ENCODE results near the gene TMEM117.
"Not testable (repeated sequence)": the region's sequence is repeated elsewhere in the genome, so short reads cannot be mapped to it uniquely, and the experiment has no call there.

Gene TMEM117

DNA sequence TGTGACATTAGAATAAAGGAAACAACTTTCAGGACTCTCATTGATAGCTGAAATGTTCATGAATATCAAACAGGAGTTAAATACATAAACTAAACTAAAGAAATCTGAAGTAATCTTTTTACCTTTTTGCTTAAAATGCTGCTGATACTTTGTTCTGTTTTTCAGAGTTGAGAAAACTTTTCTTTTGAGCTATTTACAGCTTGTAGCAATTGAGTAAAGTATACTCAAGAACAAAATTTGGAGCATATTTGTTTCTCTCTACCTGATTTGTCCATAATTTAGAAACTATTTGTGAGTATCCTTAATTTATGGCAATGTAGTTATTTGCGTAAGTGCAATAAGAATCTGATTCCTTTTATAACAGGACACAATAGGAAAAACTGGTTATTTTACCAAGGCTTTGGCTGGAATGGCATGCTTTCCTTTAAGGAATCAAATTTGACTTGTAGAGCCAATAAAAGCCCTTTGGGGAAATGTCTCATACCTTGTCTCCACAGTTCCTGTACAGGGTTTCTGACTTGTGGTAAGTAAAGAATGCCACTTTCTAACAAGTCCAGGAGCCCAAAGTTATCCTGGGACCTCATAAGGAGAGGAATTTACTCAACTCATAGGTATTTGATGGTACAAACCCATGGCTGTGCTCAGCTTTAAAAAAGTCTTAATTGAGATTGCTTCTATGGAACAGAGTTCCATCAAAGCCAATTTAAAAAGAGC, 195.7 kb downstream of the TMEM117 start:
- no peak for DNase-seq

- no peak for DNase-seq
These were observed 199.0 kb downstream of the TMEM117 start for GRCh38 chr12:44034906-44035305.

DNA sequence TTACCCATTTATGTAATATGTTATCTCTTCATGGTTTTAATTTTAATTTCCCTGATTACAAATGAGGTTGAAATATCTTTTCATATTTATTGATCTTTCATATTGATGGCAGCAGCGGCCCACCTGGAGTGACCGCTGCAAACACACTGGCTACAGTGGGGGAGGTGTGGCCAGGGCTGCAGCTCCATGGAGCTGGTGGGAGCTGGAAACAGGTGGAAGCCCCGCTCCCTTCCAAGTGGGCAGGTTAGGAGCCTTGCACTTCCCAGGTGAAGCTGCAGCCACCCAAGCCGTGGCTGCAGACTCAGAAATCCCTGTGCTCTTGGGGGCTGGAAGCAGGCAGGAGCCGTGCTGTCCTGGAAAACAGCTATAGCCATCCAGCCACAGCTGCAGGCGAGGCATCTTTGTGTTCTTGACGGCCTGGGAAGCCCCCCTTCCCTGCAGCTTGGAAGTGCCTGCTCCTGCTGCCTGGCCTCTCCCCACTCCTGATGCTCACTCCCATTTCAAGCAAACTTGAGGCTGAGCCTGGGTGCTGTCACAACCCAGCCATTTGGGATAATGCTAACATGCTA, 201.1 kb downstream of the TMEM117 start:
- no peak for DNase-seq

GRCh38 chr12:44038411-44038810, 202.5 kb downstream of the TMEM117 start:
- DNase-seq: no peak

DNA sequence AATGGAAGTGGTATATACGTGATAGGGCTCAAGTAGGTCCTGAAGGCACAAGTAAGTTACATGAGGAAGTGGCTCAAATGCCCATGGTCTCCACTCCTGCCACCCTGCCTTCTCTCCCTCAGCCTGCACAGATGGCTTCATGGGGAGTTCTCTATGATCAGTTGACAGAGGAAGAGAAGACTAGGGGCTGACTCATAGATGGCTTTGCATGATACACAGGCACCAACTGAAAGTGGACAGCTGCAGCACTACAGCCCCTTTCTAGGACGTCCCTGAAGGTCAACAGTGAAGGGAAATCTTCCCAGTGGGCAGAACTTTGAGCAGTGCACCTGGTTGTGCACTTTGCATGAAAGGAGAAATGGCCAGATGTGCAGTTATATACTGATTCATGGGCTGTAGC, 208.6 kb downstream of the TMEM117 start:
- DNase-seq: not testable (repeated sequence)

GRCh38 chr12:44046732-44047417, 211.0 kb downstream of the TMEM117 start:
- no peak for DNase-seq

GRCh38 chr12:44052554-44052953, 216.7 kb downstream of the TMEM117 start:
- DNase-seq: no peak

DNA sequence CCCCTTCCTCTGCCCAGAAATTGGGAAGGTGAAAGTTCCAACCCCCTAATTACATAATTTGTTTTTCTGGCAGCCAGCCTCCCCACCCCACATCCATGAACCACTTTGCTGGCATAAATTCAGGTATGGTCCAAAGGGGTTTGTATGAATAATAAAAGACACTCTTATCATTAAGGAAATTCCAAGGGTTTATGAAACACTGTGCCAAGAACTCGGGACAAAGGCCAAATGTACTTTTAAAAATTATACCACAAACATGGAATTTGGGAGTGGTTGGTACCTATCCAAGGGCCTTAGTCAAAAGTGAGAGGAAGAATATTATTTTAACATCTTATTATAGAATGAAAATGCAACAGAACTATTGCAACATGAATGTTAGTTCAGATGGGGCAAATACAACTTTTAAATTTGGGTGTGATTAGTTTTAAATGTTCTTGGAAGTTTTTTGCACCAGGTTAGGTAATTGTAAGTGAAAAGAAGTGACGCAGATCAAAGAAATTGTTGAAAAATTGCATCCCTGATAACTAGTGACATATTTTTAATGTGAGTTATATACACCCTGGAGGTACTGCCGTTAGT, 217.8 kb downstream of the TMEM117 start:
- DNase-seq: no peak

DNA sequence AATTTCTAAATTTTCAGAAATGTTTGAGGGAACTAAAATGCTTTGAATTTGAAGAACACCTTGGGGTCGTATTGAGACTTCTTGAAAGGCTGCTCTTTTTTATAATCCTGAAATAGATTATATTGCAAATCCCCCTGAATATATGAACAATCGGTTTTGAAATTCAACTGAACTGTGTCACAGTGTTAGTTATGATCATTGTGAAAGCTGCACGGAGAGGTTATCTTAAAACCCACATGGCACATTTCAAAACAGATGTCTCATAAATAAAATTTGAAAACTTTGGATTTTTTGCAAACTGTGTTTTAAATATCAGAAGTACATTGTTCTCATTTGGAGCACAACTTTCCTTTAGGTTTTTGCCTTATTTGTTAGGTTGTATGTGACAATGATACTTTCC, 218.4 kb downstream of the TMEM117 start:
- no peak for DNase-seq

DNA sequence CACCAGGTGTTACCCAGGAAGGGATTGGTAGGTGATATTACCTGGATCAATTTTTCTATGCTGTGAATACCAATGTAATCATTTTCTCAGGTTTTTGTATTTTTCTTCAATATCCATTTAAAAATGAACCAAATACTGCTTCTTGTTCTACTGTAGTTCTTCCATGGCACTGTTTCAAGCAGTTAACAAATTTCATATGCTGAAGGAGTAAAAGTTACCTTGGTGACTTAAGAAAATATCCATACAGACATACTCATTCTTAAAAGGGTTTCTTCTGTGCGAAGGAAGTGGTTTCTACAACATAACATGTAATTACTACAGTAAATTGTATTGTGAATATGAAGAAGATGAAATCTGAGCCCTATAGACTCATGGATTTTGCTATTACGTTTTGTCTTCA, 222.5 kb downstream of the TMEM117 start:
- DNase-seq: no peak

- DNase-seq: no peak
These were observed 223.6 kb downstream of the TMEM117 start for GRCh38 chr12:44059476-44059875.

DNA sequence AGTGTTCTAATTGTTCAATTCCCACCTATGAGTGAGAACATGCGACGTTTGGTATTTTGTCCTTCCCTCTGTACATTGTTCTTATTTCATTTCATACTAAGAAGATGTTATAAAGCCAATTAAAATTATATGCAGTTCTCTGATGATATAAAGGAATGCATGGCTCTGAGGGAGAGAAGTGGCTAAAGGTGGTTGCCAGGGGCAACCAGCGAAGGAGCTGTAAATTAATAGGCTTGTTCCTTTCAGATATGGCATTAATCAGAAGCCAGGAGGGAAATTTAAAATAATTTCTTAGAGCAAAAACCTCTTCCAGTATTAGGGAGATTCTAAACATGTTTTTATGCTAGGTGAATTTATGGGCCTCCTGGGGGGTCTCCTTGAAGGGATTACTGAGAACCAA, 227.8 kb downstream of the TMEM117 start:
- DNase-seq: no peak

- no peak for DNase-seq
These were observed 241.0 kb downstream of the TMEM117 start for GRCh38 chr12:44076871-44077270.

GRCh38 chr12:44077294-44077693, 241.4 kb downstream of the TMEM117 start:
- no peak for DNase-seq

DNA sequence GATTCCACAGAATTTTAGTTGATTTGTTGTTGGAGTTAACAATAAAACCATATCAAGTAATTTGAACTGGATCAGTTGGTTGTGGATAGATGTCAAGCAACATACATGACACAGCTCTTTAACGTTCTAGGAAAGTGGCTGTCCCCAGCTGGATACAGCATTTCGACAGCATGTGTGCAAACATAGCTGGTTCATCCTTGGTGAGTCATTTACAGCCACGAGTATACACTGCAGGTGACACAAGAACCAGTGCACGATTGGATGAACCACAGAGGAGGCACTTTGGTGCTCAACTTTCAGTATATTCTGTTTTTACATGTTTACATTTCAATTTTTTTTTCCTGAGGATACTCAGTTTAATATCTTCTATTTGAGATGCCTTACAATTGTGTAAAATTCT, 242.4 kb downstream of the TMEM117 start:
- no peak for DNase-seq

- no peak for DNase-seq
These were observed 252.8 kb downstream of the TMEM117 start for GRCh38 chr12:44088647-44089046.

GRCh38 chr12:44091948-44092606, 256.2 kb downstream of the TMEM117 start:
- no peak for DNase-seq

GRCh38 chr12:44098786-44099185, 262.9 kb downstream of the TMEM117 start:
- no peak for DNase-seq

DNA sequence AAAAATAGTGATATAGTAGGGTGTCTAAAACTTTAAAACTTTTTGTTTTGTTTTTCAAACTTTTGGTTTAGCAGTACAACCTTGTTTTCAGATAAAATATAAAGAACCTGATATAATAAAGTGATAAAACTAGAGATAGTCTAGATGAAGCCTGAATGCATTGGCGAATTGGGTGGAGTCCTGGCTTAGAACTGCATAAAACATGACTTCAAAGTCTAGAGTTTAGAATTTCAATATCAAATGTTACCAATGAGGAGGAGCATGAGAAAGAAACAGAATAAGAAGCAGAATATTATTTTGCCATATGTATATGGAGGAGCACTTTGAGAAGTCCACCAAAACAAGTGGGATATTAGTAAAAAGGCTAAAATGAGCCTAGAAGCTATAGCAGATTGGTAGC, 263.6 kb downstream of the TMEM117 start:
- DNase-seq: no peak

DNA sequence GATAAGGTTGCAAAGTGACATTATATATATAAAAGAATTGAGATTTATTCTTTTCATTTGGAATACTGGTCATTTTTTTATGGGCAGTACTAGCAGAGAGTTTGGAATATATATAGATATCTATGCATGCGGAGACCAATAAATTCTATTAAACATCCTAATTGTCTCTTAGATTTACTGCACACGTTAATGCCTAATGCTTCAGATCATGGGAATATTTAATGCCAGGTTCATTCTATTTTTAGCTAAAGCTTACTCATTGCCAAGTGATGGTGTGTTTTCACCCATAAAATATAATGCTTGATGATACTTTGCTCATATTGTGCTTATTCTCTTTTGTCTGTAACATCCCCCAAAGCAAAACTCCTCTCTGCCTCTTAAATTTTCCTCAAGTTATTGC, 264.4 kb downstream of the TMEM117 start:
- no peak for DNase-seq

DNA sequence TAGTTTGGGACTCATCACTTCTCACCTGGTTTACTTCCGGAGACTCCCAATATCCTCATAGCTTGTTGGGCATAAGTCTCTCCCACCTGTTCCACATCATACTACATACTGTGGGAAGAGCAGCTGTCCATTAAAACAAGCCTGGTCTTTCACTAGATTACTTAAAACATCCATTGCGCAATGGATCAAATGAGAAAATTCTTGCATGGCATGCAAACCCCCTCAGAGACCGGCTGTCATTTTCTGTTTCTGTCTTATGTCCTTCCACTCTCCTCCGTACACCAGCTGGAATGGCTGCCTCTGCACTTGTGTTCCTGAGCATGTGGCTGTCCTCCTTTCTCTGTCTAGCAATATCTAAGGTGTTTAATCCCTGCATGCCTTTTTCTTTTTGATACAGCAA, 265.6 kb downstream of the TMEM117 start:
- no peak for DNase-seq

GRCh38 chr12:44114906-44115305, 279.0 kb downstream of the TMEM117 start:
- no peak for DNase-seq

DNA sequence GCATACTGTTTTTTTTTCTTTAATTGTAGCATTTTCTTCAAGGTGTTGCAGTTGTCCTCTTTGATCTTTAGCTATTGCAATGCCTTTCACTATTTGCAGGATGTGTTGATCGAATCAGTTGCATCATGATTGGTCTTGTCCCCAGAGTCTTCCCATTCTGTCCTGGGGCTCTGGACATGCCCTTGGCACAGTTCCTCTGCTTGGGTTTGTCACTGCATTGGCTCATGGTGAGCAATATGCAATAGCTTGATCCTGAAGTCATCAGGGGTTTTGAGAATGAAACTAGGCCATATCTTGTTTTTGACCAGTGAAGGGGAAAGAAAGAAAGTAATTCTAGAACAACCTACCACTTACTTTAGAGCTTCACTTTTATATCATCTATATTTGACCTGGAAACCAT, 281.5 kb downstream of the TMEM117 start:
- no peak for DNase-seq
